ENCODE measurements around the gene PPIF. TPM values are rescaled to one million over a fixed set of nuclear protein-coding genes. Genes with fewer than 3 reads are reported as not detected.

Gene PPIF
- total RNA-seq, 1 experiment from 2014 or later: 59.0 TPM

- no peaks in the 10 kb centered on the region for H3K9me3 ChIP-seq (ENCODE audit: control insufficient read depth, insufficient read depth, low read depth, low read length)
- TF ChIP-seq, protein P1, sequence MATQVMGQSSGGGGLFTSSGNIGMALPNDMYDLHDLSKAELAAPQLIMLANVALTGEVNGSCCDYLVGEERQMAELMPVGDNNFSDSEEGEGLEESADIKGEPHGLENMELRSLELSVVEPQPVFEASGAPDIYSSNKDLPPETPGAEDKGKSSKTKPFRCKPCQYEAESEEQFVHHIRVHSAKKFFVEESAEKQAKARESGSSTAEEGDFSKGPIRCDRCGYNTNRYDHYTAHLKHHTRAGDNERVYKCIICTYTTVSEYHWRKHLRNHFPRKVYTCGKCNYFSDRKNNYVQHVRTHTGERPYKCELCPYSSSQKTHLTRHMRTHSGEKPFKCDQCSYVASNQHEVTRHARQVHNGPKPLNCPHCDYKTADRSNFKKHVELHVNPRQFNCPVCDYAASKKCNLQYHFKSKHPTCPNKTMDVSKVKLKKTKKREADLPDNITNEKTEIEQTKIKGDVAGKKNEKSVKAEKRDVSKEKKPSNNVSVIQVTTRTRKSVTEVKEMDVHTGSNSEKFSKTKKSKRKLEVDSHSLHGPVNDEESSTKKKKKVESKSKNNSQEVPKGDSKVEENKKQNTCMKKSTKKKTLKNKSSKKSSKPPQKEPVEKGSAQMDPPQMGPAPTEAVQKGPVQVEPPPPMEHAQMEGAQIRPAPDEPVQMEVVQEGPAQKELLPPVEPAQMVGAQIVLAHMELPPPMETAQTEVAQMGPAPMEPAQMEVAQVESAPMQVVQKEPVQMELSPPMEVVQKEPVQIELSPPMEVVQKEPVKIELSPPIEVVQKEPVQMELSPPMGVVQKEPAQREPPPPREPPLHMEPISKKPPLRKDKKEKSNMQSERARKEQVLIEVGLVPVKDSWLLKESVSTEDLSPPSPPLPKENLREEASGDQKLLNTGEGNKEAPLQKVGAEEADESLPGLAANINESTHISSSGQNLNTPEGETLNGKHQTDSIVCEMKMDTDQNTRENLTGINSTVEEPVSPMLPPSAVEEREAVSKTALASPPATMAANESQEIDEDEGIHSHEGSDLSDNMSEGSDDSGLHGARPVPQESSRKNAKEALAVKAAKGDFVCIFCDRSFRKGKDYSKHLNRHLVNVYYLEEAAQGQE (IDR thresholded peaks at IDR 0.05; ENCODE audit: insufficient read depth in 1 of 2, low read depth in 2 of 2, low read length in 1 of 2): no peak
- TF ChIP-seq TCF7L2 (IDR thresholded peaks at IDR 0.05; ENCODE audit: low read depth, low read length): no peak
- no peak for TF ChIP-seq POLR2AphosphoS5 (IDR thresholded peaks at IDR 0.05; ENCODE audit: low read depth, low read length)
- no peak for TF ChIP-seq CTCF (IDR thresholded peaks at IDR 0.05)
- no peak for TF ChIP-seq SIN3A (IDR thresholded peaks at IDR 0.05; ENCODE audit: borderline replicate concordance, insufficient read depth, low read depth, low read length)
- CTCF ChIA-PET: no interaction called here
- no peak for ATAC-seq
- POLR2A ChIA-PET: no interaction called here
- H3K36me3 ChIP-seq (ENCODE audit: control insufficient read depth, insufficient read depth, low read length): no peaks in the 10 kb centered on the region
- DNase-seq (ENCODE audit: low read depth, low spot score): no peak
- no peak overlapping the region for H3K4me3 ChIP-seq (ENCODE audit: low read depth in 2 of 2, low read length in 2 of 2)
- no peak overlapping the region for H3K27ac ChIP-seq (ENCODE audit: low read length)
- no peaks in the 10 kb centered on the region for H3K4me1 ChIP-seq (ENCODE audit: control insufficient read depth, insufficient read depth, low read length)
- intact Hi-C loops (cut with micrococcal nuclease; ENCODE audit: unreplicated experiment): no loop called here
- in situ Hi-C loops (cut with HindIII; ENCODE audit: low pct_unique_long_range_greater_than_20kb, low sequenced_read_pairs): no loop called here
- BruUV-seq (replicated peaks): no TSS peak
- H3K27me3 ChIP-seq (ENCODE audit: control insufficient read depth, insufficient read depth, low read length): no peaks in the 10 kb centered on the region
Observed at GRCh38 chr10:79392506-79393176, 45.4 kb downstream of the PPIF start.

DNA sequence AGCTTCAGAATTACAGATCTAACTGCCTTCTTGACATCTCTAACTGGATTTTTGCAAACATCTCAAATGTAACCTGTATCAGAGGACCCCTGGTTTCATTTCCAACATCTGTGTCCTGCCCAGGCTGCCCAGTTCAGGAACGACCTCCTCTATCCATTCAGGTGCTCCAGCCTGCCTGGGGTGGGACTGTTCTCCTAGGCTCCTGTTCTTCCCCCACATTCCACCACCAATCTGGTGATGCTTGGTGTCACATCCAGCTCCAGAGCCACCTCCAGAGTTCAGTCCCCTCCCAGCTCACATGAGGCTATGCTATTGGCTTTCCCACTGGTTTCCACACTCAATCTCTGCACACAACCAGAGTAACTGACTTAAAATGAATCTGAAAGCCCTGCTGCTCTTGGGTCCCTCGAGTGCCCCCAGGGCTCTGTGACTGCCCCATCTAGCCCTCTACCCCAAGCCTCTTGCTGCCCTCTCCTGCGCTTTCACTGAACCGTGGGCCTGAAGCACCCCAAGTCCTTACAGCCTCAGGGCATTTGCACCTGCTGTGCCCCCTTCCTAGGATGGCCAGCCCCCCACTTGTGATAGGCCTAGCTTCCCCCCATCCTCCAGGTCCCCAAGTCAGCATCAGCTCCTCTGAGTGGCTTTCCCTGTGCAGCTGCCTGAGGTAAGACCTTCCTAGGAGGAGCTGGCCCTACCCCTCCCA is 46.1 kb downstream of the PPIF start:
- DNase-seq (ENCODE audit: low read depth, low spot score) (no peak), ATAC-seq (no peak)
- in situ Hi-C loops (cut with HindIII; ENCODE audit: low pct_unique_long_range_greater_than_20kb, low sequenced_read_pairs): no loop called here
- CTCF ChIA-PET: no interaction called here
- no peak overlapping the region for H3K4me3 ChIP-seq (ENCODE audit: low read depth in 2 of 2, low read length in 2 of 2)
- no peaks in the 10 kb centered on the region for H3K9me3 ChIP-seq (ENCODE audit: control insufficient read depth, insufficient read depth, low read depth, low read length)
- intact Hi-C loops (cut with micrococcal nuclease; ENCODE audit: unreplicated experiment): no loop called here
- BruUV-seq (replicated peaks): no TSS peak
- TF ChIP-seq SIN3A (IDR thresholded peaks at IDR 0.05; ENCODE audit: borderline replicate concordance, insufficient read depth, low read depth, low read length): no peak
- POLR2A ChIA-PET: no interaction called here
- H3K36me3 ChIP-seq (ENCODE audit: control insufficient read depth, insufficient read depth, low read length): no peaks in the 10 kb centered on the region
- no peak overlapping the region for H3K27ac ChIP-seq (ENCODE audit: low read length)
- no peaks in the 10 kb centered on the region for H3K4me1 ChIP-seq (ENCODE audit: control insufficient read depth, insufficient read depth, low read length)
- H3K27me3 ChIP-seq (ENCODE audit: control insufficient read depth, insufficient read depth, low read length): no peaks in the 10 kb centered on the region

All from Panc1 (cell line).